ENCODE data around the gene RNU5B-1. TPM values are rescaled to one million over a fixed set of nuclear protein-coding genes. Genes with fewer than 3 reads are reported as not detected.
"Not testable (repeated sequence)": the region's sequence is repeated elsewhere in the genome, so short reads cannot be mapped to it uniquely, and the experiment has no call there.

RNU5B-1 gene
- total and polyA plus RNA-seq, 3 donors from 2014 or later: not detected

- no peaks in the 10 kb centered on the region for H3K36me3 ChIP-seq (ENCODE audit: low read depth, missing control alignments)
- peaks cover 2% of the 10 kb centered on the region for H3K4me1 ChIP-seq
- 88 to 93% methylated on average over 9 of the region's 9 CpGs for WGBS, 2 donors
- no peaks in the 10 kb centered on the region for H3K9me3 ChIP-seq
- intact Hi-C loops (cut with DNase I; ENCODE audit: low total_unique reads): no loop called here
- H3K4me3 ChIP-seq: no peak overlapping the region
- H3K27me3 ChIP-seq: no peaks in the 10 kb centered on the region
- no peak for TF ChIP-seq POLR2A (IDR thresholded peaks at IDR 0.05)
- TF ChIP-seq, protein P1, sequence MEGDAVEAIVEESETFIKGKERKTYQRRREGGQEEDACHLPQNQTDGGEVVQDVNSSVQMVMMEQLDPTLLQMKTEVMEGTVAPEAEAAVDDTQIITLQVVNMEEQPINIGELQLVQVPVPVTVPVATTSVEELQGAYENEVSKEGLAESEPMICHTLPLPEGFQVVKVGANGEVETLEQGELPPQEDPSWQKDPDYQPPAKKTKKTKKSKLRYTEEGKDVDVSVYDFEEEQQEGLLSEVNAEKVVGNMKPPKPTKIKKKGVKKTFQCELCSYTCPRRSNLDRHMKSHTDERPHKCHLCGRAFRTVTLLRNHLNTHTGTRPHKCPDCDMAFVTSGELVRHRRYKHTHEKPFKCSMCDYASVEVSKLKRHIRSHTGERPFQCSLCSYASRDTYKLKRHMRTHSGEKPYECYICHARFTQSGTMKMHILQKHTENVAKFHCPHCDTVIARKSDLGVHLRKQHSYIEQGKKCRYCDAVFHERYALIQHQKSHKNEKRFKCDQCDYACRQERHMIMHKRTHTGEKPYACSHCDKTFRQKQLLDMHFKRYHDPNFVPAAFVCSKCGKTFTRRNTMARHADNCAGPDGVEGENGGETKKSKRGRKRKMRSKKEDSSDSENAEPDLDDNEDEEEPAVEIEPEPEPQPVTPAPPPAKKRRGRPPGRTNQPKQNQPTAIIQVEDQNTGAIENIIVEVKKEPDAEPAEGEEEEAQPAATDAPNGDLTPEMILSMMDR (IDR thresholded peaks at IDR 0.05): no peak
- no peak overlapping the region for H3K27ac ChIP-seq
- no peak for DNase-seq
These were observed 38.0 kb downstream of the RNU5B-1 start for GRCh38 chr15:65342493-65342892.

GRCh38 chr15:65343374-65343981 lies 39.0 kb downstream of the RNU5B-1 start:
- intact Hi-C loops (cut with DNase I; ENCODE audit: low total_unique reads): no loop called here
- DNase-seq: no peak
- TF ChIP-seq, protein P1 (IDR thresholded peaks at IDR 0.05): no peak
- TF ChIP-seq POLR2A (IDR thresholded peaks at IDR 0.05): no peak
- WGBS, 2 donors: 89 to 92% methylated on average over 8 to 10 of the region's 10 CpGs
- Histone ChIP-seq H3K4me3 (no peak overlapping the region), H3K27ac (no peak overlapping the region), H3K4me1 (peaks cover 2% of the 10 kb centered on the region), H3K27me3 (no peaks in the 10 kb centered on the region), H3K36me3 (ENCODE audit: low read depth, missing control alignments) (no peaks in the 10 kb centered on the region), H3K9me3 (no peaks in the 10 kb centered on the region)

DNA sequence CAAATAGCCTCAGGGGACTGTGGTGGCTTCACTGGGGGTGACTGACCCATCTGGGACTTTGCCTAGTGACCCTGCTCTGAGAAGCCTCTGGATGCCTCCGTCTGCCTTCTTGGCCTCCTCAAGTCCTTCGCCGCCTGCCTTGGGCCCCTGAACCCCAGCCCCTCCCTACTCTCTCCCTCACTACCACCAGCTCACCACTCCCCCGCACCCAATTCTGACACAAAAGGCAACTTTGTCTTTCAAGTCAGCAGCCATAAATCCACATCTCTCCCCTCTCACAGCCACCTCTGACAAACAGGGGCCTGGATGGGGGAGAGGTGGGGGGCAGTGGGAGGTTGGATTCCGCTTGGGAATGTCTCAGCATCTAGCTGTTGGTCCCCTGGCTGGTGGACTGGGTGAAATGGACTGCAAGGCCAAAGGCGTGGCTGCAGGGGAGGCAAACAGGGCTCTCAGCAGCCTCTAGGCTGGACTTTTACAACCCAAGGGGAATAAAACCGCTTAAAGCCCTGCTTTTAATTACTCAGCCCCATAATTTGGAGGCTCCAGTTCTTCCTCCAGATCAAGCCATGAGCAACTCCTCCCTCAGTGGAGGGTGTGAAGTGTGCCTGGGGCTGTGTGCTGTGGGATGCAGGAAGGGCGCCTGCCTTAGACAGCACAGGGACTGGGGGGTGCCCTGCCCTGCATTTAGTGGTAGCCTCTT lies 39.9 kb downstream of the RNU5B-1 start:
- TF ChIP-seq, protein P1 (IDR thresholded peaks at IDR 0.05): no peak
- no peak for TF ChIP-seq POLR2A (IDR thresholded peaks at IDR 0.05)
- peak; percentile 65 for DNase-seq
- no peak overlapping the region for H3K27ac ChIP-seq
- H3K4me3 ChIP-seq: no peak overlapping the region
- no peaks in the 10 kb centered on the region for H3K9me3 ChIP-seq
- peaks cover 2% of the 10 kb centered on the region for H3K4me1 ChIP-seq
- intact Hi-C loops (cut with DNase I; ENCODE audit: low total_unique reads): no loop called here
- H3K27me3 ChIP-seq: no peaks in the 10 kb centered on the region
- no peaks in the 10 kb centered on the region for H3K36me3 ChIP-seq (ENCODE audit: low read depth, missing control alignments)
- WGBS, 2 donors: 73 to 88% methylated on average over 8 of the region's 8 CpGs

DNA sequence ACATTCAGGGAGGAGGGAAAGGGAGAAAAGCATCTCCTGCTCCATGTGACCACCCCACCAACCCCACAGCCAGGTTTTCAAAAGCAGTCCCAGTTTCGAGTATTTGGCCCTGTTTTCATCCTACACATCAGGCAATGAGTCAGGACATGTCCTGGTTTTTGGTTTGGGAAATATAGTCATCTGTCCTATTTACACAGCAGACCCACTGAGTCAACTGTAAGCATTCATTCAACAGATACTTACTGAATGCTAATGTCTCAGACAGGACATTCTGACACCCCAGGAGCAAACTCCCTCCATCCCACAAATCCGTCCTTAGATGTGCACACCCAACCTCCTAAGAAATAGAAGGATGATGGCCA lies 40.4 kb downstream of the RNU5B-1 start:
- no peaks in the 10 kb centered on the region for H3K27me3 ChIP-seq
- intact Hi-C loops (cut with DNase I; ENCODE audit: low total_unique reads): no loop called here
- H3K27ac ChIP-seq: no peak overlapping the region
- H3K36me3 ChIP-seq (ENCODE audit: low read depth, missing control alignments): no peaks in the 10 kb centered on the region
- 87 to 94% methylated on average over 2 of the region's 2 CpGs for WGBS, 2 donors
- no peak overlapping the region for H3K4me3 ChIP-seq
- no peak for TF ChIP-seq POLR2A (IDR thresholded peaks at IDR 0.05)
- H3K9me3 ChIP-seq: no peaks in the 10 kb centered on the region
- H3K4me1 ChIP-seq: peaks cover 2% of the 10 kb centered on the region
- DNase-seq: no peak

DNA sequence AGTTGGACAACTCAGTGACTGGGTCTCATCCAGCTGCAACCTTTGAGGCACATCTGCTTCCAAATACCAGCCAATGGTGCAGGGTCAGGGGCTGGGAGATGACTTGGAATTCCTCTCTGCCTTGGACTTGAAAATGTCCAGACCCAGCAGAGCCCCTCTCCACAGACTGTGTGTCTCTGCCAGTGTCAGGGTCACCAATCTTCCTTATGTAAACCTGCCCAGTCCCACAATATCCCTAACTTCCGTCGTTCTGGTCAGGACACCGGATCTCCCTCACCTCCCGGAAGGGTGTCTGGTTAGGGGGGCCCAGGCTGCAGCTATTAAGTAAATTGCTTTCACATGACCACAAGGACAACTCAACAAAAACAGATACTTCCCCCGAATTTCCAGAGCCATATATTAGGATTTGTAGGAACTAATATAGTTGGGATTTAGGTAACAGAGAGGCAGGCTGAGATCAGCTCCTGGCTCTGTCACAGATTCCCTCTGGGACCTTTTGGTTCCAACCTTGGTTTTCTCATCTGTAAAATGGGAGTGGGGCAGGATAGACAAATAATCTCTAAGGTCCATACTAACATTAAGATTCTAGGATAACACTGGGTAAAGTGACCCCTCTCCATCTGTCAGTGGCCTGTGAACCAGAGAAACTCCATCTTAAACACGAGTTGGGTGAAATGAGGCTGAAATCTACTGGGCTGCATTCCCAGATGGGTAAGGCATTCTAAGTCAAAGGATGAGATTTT lies 42.5 kb downstream of the RNU5B-1 start:
- H3K36me3 ChIP-seq (ENCODE audit: low read depth, missing control alignments): no peaks in the 10 kb centered on the region
- WGBS, 2 donors: 76 to 85% methylated on average over 6 of the region's 6 CpGs
- intact Hi-C loops (cut with DNase I; ENCODE audit: low total_unique reads): no loop called here
- H3K4me3 ChIP-seq: no peak overlapping the region
- no peaks in the 10 kb centered on the region for H3K9me3 ChIP-seq
- DNase-seq: no peak
- no peak overlapping the region for H3K27ac ChIP-seq
- no peaks in the 10 kb centered on the region for H3K27me3 ChIP-seq
- TF ChIP-seq, protein P1 (IDR thresholded peaks at IDR 0.05): no peak
- no peak for TF ChIP-seq POLR2A (IDR thresholded peaks at IDR 0.05)
- H3K4me1 ChIP-seq: peaks cover 2% of the 10 kb centered on the region

DNA sequence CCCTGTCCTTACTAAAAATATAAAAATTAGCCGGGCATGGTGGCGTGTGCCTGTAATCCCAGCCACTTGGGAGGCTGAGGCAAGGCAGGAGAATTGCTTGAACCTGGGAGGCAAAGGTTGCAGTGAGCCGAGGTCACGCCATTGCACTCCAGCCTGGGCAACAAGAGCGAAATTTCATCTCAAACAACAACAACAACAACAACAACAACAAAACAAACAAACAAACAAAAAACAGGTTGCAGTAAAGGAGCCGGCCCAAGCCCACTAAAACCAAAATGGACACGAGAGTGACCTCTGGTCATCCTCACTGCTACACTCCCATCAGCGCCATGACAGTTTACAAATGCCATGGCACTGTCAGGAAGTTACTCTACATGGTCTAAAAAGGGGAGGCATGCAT lies 43.3 kb downstream of the RNU5B-1 start:
- DNase-seq; H3K36me3 ChIP-seq (ENCODE audit: low read depth, missing control alignments); H3K27ac ChIP-seq; H3K4me3 ChIP-seq; H3K9me3 ChIP-seq; H3K4me1 ChIP-seq; intact Hi-C loops (cut with DNase I; ENCODE audit: low total_unique reads); H3K27me3 ChIP-seq: not testable (repeated sequence)
- 86 to 87% methylated on average over 8 of the region's 8 CpGs for WGBS, 2 donors

All from testis (tissue), 3 donors.